Keratinocyte (primary cell): ENCODE measurements around the gene TTC33. TPM values are rescaled to one million over a fixed set of nuclear protein-coding genes. Genes with fewer than 3 reads are reported as not detected.
"Not testable (repeated sequence)": the region's sequence is repeated elsewhere in the genome, so short reads cannot be mapped to it uniquely, and the experiment has no call there.

Source experiments
- DNase-seq: peaks from one replicate; pipeline ENCODE4 v3.0.0-alpha.2; 2011; ENCODE audit warnings: low read depth, missing footprints, low spot score
- FAIRE-seq: peaks from 2 replicates; lab custom pipeline; 2011; peaks lifted over from hg19 to GRCh38; lab: Jason Lieb, UNC
- H2AFZ ChIP-seq: 2 replicates; pipeline ENCODE4 v1.6.0; 2012; ENCODE audit warnings: low read length, control low read depth, inconsistent platforms; ENCODE audit not compliant: control insufficient read depth
- H3K27ac ChIP-seq: 2 replicates; pipeline ENCODE4 v1.5.1; 2011; ENCODE audit warnings: low read length; ENCODE audit not compliant: control insufficient read depth, insufficient read depth
- H3K27me3 ChIP-seq: 3 replicates; pipeline ENCODE4 v1.6.0; 2011; ENCODE audit warnings: low read length; ENCODE audit not compliant: control insufficient read depth, insufficient read depth; ENCODE audit errors: extremely low read depth
- H3K36me3 ChIP-seq, 2 experiments: 2 replicates in 1 of 2; 3 replicates in 1 of 2; pipeline ENCODE4 v1.5.1; 2011; ENCODE audit warnings: low read length in 2 of 2, mild to moderate bottlenecking in 1 of 2; ENCODE audit not compliant: control insufficient read depth in 2 of 2, insufficient read depth in 2 of 2; ENCODE audit errors: extremely low read depth in 1 of 2
- H3K4me1 ChIP-seq: 3 replicates; pipeline ENCODE4 v1.5.1; 2011; ENCODE audit warnings: low read length; ENCODE audit not compliant: control insufficient read depth, insufficient read depth; ENCODE audit errors: extremely low read depth
- H3K4me2 ChIP-seq: 3 replicates; pipeline ENCODE4 v1.6.0; 2011; ENCODE audit warnings: low read depth, low read length; ENCODE audit not compliant: control insufficient read depth, insufficient read depth; ENCODE audit errors: extremely low read depth
- H3K4me3 ChIP-seq, 3 experiments: fragments of 200-600 bp in 1 of 3; sonication (generic) in 1 of 3; 2 replicates in 2 of 3; 3 replicates in 1 of 3; pipeline ENCODE4 v1.5.1; 2011 to 2016; ENCODE audit warnings: low read length in 3 of 3, mild to moderate bottlenecking in 3 of 3, control low read depth in 2 of 3, inconsistent platforms in 1 of 3, low read depth in 1 of 3, mixed read lengths in 1 of 3, mixed run types in 1 of 3, moderate library complexity in 1 of 3; ENCODE audit not compliant: control insufficient read depth in 2 of 3, insufficient read depth in 2 of 3; ENCODE audit errors: extremely low read depth in 1 of 3
- H3K79me2 ChIP-seq: 2 replicates; pipeline ENCODE4 v1.6.0; 2012; ENCODE audit warnings: low read length; ENCODE audit not compliant: control insufficient read depth, insufficient read depth
- H3K9ac ChIP-seq: 3 replicates; pipeline ENCODE4 v1.6.0; 2011; ENCODE audit warnings: low read length; ENCODE audit not compliant: control insufficient read depth, insufficient read depth; ENCODE audit errors: extremely low read depth
- H3K9me1 ChIP-seq: 3 replicates; pipeline ENCODE4 v1.6.0; 2011; ENCODE audit warnings: low read length; ENCODE audit not compliant: control insufficient read depth, insufficient read depth; ENCODE audit errors: extremely low read depth
- H3K9me3 ChIP-seq: 2 replicates; pipeline ENCODE4 v1.5.1; 2012; ENCODE audit warnings: low read depth, low read length; ENCODE audit not compliant: control insufficient read depth
- H4K20me1 ChIP-seq: 3 replicates; pipeline ENCODE4 v1.6.0; 2011; ENCODE audit warnings: low read length; ENCODE audit not compliant: control insufficient read depth, insufficient read depth; ENCODE audit errors: extremely low read depth
- EZH2 ChIP-seq: IDR thresholded peaks from one replicate; pipeline ENCODE4 v1.6.1; 2012; ENCODE audit warnings: inconsistent platforms, mild to moderate bottlenecking, low read length, moderate library complexity
- dilution Hi-C: fragments of 300-500 bp; cut with MboI; formaldehyde crosslinking; loops from one replicate; pipeline ENCODE4 v1.7.0; 2020; ENCODE audit warnings: low sequenced_read_pairs; ENCODE audit not compliant: extremely low pct_ligation_motif_present
- polyA plus RNA-seq, 5 experiments: library from polyadenylated mRNA; depleted of rRNA in 3 of 5; stranded (reverse) in 3 of 5; stranded (forward) in 1 of 5; unstranded in 1 of 5; fragments of >200 nt; gene quantifications; 1 replicate in 1 of 5; 2 replicates in 3 of 5; 3 replicates in 1 of 5; pipeline versions ENCODE4 v1.2.1 to v1.2.3, GENCODE V29; 2011 to 2012; ENCODE audit warnings: missing spikeins in 2 of 5, low read depth in 1 of 5, low replicate concordance in 1 of 5
- TF ChIP-seq, protein P1 (sequence below), 3 experiments: IDR thresholded peaks in 1 of 3; conservative IDR thresholded peaks in 1 of 3; optimal IDR thresholded peaks in 1 of 3; 2 replicates in 2 of 3; 3 replicates in 1 of 3; pipeline versions ENCODE3 to v1.5.1; 2011; ENCODE audit warnings: low read length in 3 of 3, mild to moderate bottlenecking in 3 of 3, moderate library complexity in 2 of 3, control low read depth in 1 of 3, inconsistent platforms in 1 of 3; ENCODE audit not compliant: insufficient read depth in 2 of 3; ENCODE audit errors: extremely low read depth in 1 of 3

Gene TTC33
- polyA plus RNA-seq, 1 donor (not counting 4 experiments of a cell fraction or from before 2014, with no cell fraction given), result 7.1 TPM

DNA sequence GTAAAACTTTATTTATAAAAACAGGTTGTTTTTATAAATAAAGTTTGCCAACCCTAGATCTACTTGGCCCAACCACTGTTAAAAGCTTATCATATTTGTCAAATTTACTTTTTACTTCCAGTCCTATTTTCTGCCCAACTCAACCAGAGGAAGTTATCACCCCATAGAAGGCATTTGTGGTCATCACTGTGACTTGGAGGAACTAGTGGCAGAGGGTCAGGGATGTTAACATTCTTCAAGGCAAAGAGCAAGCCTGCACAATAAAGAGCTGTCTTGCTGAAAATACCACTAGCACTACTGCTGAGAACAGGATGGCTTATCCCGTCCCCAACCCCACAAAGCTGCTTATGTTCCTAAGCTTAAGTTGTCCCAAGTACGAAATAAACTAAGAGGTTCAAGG is 22.3 kb downstream of the TTC33 start:
- Histone ChIP-seq H4K20me1 (no peaks in the 10 kb centered on the region), H3K9me1 (no peaks in the 10 kb centered on the region), H3K9ac (no peak overlapping the region), H3K79me2 (no peaks in the 10 kb centered on the region), H3K27me3 (no peaks in the 10 kb centered on the region), H3K4me1 (peaks cover 14% of the 10 kb centered on the region), H3K36me3 (no peaks in the 10 kb centered on the region), H2AFZ (no peak overlapping the region), H3K27ac (no peak overlapping the region), H3K4me2 (no peak overlapping the region), H3K4me3 (no peak overlapping the region), H3K9me3 (no peaks in the 10 kb centered on the region)
- DNase-seq (no peak), FAIRE-seq (no peak)
- dilution Hi-C loops, result no loop called here
- TF ChIP-seq EZH2, result no peak
- TF ChIP-seq, protein P1, sequence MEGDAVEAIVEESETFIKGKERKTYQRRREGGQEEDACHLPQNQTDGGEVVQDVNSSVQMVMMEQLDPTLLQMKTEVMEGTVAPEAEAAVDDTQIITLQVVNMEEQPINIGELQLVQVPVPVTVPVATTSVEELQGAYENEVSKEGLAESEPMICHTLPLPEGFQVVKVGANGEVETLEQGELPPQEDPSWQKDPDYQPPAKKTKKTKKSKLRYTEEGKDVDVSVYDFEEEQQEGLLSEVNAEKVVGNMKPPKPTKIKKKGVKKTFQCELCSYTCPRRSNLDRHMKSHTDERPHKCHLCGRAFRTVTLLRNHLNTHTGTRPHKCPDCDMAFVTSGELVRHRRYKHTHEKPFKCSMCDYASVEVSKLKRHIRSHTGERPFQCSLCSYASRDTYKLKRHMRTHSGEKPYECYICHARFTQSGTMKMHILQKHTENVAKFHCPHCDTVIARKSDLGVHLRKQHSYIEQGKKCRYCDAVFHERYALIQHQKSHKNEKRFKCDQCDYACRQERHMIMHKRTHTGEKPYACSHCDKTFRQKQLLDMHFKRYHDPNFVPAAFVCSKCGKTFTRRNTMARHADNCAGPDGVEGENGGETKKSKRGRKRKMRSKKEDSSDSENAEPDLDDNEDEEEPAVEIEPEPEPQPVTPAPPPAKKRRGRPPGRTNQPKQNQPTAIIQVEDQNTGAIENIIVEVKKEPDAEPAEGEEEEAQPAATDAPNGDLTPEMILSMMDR (optimal IDR thresholded peaks at IDR 0.05 in 1 of 3, IDR thresholded peaks at IDR 0.05 in 1 of 3, conservative IDR thresholded peaks at IDR 0.05 in 1 of 3; ENCODE audit: extremely low read depth in 1 of 3, insufficient read depth in 2 of 3, low read length in 3 of 3), result no peak

DNA sequence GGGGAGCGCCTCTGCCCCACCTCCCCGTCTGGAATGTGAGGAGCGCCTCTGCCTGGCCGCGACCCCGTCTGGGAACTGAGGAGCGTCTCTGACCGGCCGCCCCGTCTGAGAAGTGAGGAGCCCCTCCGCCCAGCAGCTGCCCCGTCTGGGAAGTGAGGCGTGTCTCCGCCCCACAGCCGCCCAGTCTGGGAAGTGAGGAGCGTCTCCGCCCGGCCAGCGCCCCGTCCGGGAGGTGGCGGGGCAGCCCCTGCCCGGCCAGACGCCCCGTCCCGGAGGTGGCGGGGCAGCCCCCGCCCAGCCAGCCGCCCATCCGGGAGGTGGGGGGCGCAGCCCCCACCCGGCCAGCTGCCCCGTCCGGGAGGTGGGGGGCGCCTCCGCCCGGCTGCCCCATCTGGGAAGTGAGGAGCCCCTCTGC is 33.3 kb downstream of the TTC33 start:
- H3K27ac ChIP-seq, H3K9ac ChIP-seq, H3K9me3 ChIP-seq, H4K20me1 ChIP-seq, H3K4me1 ChIP-seq, H3K9me1 ChIP-seq, H3K27me3 ChIP-seq, H3K4me2 ChIP-seq, H3K79me2 ChIP-seq, H3K4me3 ChIP-seq, H3K36me3 ChIP-seq, FAIRE-seq, DNase-seq, dilution Hi-C loops, H2AFZ ChIP-seq: not testable (repeated sequence)

DNA sequence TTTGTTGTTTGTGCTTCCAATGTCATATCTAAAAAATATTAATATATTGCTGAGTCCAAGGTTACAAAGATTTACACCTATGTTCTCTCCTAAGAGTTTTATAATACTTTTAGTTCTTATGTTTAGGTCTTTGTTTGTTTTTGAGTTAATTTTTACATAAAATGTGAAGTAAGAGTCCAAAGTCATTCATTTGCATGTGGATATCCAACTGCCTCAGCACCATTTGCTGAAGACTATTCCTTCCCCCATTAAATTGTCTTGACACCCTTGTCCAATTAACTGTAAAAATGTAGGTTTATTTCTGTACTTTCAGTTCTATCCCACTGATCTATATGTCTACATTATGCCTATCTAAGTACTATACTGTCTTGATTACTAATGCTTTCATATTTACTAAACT is 35.7 kb downstream of the TTC33 start:
- Histone ChIP-seq H3K4me3 (no peak overlapping the region), H4K20me1 (no peaks in the 10 kb centered on the region), H3K79me2 (no peaks in the 10 kb centered on the region), H3K36me3 (no peaks in the 10 kb centered on the region), H3K9ac (no peak overlapping the region), H3K9me3 (no peaks in the 10 kb centered on the region), H3K27ac (no peak overlapping the region), H2AFZ (no peak overlapping the region), H3K27me3 (no peaks in the 10 kb centered on the region), H3K4me2 (no peak overlapping the region), H3K4me1 (peaks cover 2% of the 10 kb centered on the region), H3K9me1 (no peaks in the 10 kb centered on the region)
- dilution Hi-C loops, result no loop called here
- TF ChIP-seq, protein P1 (optimal IDR thresholded peaks at IDR 0.05 in 1 of 3, IDR thresholded peaks at IDR 0.05 in 1 of 3, conservative IDR thresholded peaks at IDR 0.05 in 1 of 3; ENCODE audit: extremely low read depth in 1 of 3, insufficient read depth in 2 of 3, low read length in 3 of 3), result no peak
- no peak for TF ChIP-seq EZH2
- DNase-seq (no peak), FAIRE-seq (no peak)
